IPS-20b (cell line): ENCODE measurements around the gene FN3KRP.
"Not testable (repeated sequence)": the region's sequence is repeated elsewhere in the genome, so short reads cannot be mapped to it uniquely, and the experiment has no call there.

Experiments
- H3K27ac ChIP-seq: one replicate; pipeline ENCODE4 v1.5.1; 2013; ENCODE audit warnings: low read length
- H3K27me3 ChIP-seq: 2 replicates; pipeline ENCODE4 v1.6.1; 2013; ENCODE audit warnings: mild to moderate bottlenecking, low read length, inconsistent platforms; ENCODE audit not compliant: insufficient read depth
- H3K36me3 ChIP-seq: 2 replicates; pipeline ENCODE4 v1.6.1; 2013; ENCODE audit warnings: low read depth, mild to moderate bottlenecking, inconsistent platforms, low read length, moderate library complexity; ENCODE audit not compliant: insufficient read depth
- H3K4me1 ChIP-seq: 2 replicates; pipeline ENCODE4 v1.6.1; 2013; ENCODE audit warnings: mild to moderate bottlenecking, control low read depth, inconsistent platforms, low read length, moderate library complexity; ENCODE audit not compliant: insufficient read depth
- H3K4me3 ChIP-seq: 2 replicates; pipeline ENCODE4 v1.5.1; 2013; ENCODE audit warnings: mild to moderate bottlenecking, low read length, inconsistent platforms
- H3K9ac ChIP-seq: 2 replicates; pipeline ENCODE4 v1.6.1; 2013; ENCODE audit warnings: low read depth, mild to moderate bottlenecking, inconsistent platforms, low read length, moderate library complexity
- H3K9me3 ChIP-seq: 2 replicates; pipeline ENCODE4 v1.6.1; 2013; ENCODE audit warnings: mild to moderate bottlenecking, low read depth, low read length, inconsistent platforms; ENCODE audit not compliant: insufficient read depth

FN3KRP gene

DNA sequence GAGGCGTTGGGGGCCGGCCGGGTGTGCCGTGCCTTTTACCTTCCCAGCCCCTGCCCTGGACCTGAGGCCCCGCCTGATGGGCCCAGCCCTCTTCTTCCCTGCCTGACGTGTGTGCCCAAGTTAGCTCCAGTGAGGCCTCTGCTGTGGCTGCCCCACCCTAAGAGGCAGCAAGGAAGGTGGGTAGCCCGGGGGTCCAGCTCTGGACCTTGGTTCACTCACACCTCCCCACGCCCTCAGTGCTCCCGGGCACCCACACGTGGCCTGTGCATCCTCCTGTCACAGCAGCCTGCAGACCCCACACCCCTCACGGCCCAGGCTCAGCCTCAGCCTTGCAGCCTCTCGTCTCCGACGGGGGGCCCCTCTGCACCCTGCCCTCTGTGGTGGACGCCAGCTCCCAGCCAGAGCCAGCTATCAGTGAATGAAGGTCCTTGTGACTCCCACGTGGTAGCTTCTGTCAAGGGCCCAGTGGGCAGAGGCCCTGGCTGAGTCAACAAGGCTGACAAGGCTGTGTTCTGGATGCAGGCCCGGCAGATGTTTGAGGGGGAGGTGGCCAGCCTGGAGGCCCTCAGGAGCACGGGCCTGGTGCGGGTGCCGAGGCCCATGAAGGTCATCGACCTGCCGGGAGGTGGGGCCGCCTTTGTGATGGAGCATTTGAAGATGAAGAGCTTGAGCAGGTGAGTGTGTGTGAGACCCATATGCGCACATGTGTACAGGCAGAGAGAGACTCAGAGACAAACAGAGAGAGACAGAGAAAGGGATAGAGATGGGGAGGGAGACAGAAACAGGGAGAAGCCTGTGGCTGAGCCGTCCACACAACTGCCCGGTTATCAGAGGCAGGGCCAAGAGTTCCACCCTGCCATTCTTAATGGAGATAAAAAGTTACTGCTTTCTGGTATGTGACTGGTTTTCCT lies 21.7 kb downstream of the FN3KRP start:
- H3K36me3 ChIP-seq, result peaks cover 32% of the 10 kb centered on the region
- H3K4me1 ChIP-seq, result no peaks in the 10 kb centered on the region
- H3K4me3 ChIP-seq, result no peak overlapping the region
- no peak overlapping the region for H3K27ac ChIP-seq
- H3K27me3 ChIP-seq, result peaks cover 8% of the 10 kb centered on the region; the same call in 1 of the 2 replicates
- no peak overlapping the region for H3K9ac ChIP-seq
- H3K9me3 ChIP-seq, result peaks cover 18% of the 10 kb centered on the region

GRCh38 chr17:82740906-82741759 lies 24.6 kb downstream of the FN3KRP start:
- H3K27me3 ChIP-seq, result peaks cover 3% of the 10 kb centered on the region; the same call in 1 of the 2 replicates
- H3K4me1 ChIP-seq, result no peaks in the 10 kb centered on the region
- H3K36me3 ChIP-seq, result peaks cover 31% of the 10 kb centered on the region
- H3K4me3 ChIP-seq, result no peak overlapping the region
- H3K27ac ChIP-seq, result no peak overlapping the region
- H3K9ac ChIP-seq, result no peak overlapping the region
- peaks cover 16% of the 10 kb centered on the region for H3K9me3 ChIP-seq

DNA sequence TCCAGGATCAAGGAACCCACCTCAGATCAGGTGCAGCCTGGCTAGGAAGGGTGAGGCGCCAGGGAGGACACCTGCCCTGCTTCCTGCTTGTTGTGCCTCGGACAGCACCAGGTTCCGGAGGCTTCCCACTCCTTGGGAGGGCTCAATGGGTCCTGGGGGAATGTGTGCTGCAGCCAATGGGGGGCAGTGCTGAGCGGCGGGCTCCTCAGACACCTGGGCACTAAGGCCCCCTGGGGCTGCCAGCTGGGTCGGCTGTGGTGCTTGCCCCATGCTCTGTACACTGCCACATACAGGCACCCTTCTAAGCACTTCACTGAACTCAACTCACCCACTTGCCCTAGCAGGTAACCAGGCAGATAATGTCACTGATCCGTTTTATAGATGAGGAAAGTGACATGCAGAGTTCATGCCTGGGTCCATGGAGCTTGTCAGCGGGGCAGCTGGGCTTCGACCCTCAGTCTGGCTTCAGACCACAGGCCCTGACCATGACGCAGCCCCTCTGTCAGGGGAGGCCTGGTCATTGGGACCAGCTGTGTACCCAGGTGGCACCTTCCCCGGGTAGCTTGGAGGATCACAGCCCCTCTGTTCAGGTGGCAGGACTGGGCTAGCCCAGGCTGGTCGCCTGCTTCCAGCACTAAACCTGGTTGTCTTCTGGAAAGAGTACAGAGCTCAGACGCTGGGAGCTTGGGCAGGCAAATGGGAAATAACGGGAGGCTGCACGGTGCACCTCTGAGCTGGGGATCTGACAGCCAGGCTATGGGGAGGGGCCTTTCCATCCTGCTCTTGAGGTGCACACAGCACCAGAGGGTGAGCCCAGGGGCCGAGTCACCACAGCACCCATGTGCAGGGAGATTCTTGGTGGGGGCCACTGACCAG lies 27.1 kb downstream of the FN3KRP start:
- Histone ChIP-seq H3K9me3 (peaks cover 19% of the 10 kb centered on the region), H3K27ac (no peak overlapping the region)

DNA sequence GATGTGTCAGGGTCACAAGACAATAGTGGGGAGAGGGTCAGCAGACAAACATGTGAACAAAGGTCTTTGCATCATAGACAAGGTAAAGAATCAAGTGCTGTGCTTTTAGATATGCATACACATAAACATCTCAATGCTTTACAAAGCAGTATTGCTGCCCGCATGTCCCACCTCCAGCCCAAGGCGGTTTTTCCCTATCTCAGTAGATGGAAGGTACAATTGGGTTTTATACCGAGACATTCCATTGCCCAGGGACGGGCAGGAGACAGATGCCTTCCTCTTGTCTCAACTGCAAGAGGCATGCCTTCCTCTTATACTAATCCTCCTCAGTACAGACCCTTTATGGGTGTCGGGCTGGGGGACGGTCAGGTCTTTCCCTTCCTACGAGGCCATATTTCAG lies 28.2 kb downstream of the FN3KRP start:
- H3K27ac ChIP-seq, H3K4me3 ChIP-seq, H3K4me1 ChIP-seq, H3K27me3 ChIP-seq, H3K9ac ChIP-seq: not testable (repeated sequence)
- peaks cover 19% of the 10 kb centered on the region for H3K9me3 ChIP-seq
- peaks cover 31% of the 10 kb centered on the region for H3K36me3 ChIP-seq

More for the DNA sequence above, 27.1 kb downstream of the FN3KRP start:
- Histone ChIP-seq H3K27me3 (no peaks in the 10 kb centered on the region), H3K9ac (no peak overlapping the region), H3K4me3 (no peak overlapping the region), H3K36me3 (peaks cover 31% of the 10 kb centered on the region), H3K4me1 (no peaks in the 10 kb centered on the region)

DNA sequence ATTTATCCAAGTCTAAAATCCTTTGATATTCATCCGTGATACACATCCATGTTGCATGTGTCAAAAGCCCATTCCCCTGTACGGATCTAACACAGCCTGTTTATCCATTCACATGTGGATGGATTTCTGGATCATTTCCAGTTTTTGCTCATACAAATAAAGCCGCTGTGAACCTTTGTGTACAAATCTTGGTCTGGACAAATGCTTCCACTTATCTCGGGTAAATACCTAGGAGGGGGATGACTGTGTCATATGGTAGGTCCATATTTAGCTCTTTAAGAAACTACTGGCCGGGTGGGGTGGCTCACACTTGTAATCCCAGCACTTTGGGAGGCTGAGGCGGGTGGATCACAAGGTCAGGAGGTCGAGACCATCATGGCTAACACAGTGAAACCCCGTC lies 29.0 kb downstream of the FN3KRP start:
- Histone ChIP-seq H3K27me3 (peaks cover 7% of the 10 kb centered on the region), H3K9me3 (peaks cover 12% of the 10 kb centered on the region), H3K4me3 (no peak overlapping the region; the same call in 1 of the 2 replicates), H3K9ac (no peak overlapping the region), H3K36me3 (peaks cover 23% of the 10 kb centered on the region), H3K27ac (no peak overlapping the region), H3K4me1 (no peaks in the 10 kb centered on the region)

- no peak overlapping the region for H3K9ac ChIP-seq
- H3K4me3 ChIP-seq, result no peak overlapping the region
- H3K27ac ChIP-seq, result no peak overlapping the region
- no peaks in the 10 kb centered on the region; the same call in 1 of the 2 replicates for H3K4me1 ChIP-seq
- H3K9me3 ChIP-seq, result peaks cover 5% of the 10 kb centered on the region; the same call in 1 of the 2 replicates
- H3K27me3 ChIP-seq, result peaks cover 7% of the 10 kb centered on the region
- H3K36me3 ChIP-seq, result no peaks in the 10 kb centered on the region
These were observed 32.2 kb downstream of the FN3KRP start for GRCh38 chr17:82748756-82749155.

GRCh38 chr17:82750241-82750908 lies 33.9 kb downstream of the FN3KRP start:
- peaks cover 4% of the 10 kb centered on the region for H3K4me1 ChIP-seq
- no peak overlapping the region for H3K9ac ChIP-seq
- no peak overlapping the region for H3K27ac ChIP-seq
- H3K4me3 ChIP-seq, result no peak overlapping the region
- H3K27me3 ChIP-seq, result peaks cover 7% of the 10 kb centered on the region
- H3K36me3 ChIP-seq, result no peaks in the 10 kb centered on the region
- peaks cover 5% of the 10 kb centered on the region; the same call in 1 of the 2 replicates for H3K9me3 ChIP-seq

- Histone ChIP-seq H3K9ac (no peak overlapping the region), H3K36me3 (peaks cover 2% of the 10 kb centered on the region; the same call in 1 of the 2 replicates), H3K4me1 (peaks cover 10% of the 10 kb centered on the region), H3K27ac (no peak overlapping the region), H3K27me3 (peaks cover 7% of the 10 kb centered on the region), H3K9me3 (peaks cover 3% of the 10 kb centered on the region; the same call in 1 of the 2 replicates), H3K4me3 (peak overlapping the region; percentile 57; the same call in 1 of the 2 replicates)
These were observed 34.7 kb downstream of the FN3KRP start for GRCh38 chr17:82751171-82751570.

DNA sequence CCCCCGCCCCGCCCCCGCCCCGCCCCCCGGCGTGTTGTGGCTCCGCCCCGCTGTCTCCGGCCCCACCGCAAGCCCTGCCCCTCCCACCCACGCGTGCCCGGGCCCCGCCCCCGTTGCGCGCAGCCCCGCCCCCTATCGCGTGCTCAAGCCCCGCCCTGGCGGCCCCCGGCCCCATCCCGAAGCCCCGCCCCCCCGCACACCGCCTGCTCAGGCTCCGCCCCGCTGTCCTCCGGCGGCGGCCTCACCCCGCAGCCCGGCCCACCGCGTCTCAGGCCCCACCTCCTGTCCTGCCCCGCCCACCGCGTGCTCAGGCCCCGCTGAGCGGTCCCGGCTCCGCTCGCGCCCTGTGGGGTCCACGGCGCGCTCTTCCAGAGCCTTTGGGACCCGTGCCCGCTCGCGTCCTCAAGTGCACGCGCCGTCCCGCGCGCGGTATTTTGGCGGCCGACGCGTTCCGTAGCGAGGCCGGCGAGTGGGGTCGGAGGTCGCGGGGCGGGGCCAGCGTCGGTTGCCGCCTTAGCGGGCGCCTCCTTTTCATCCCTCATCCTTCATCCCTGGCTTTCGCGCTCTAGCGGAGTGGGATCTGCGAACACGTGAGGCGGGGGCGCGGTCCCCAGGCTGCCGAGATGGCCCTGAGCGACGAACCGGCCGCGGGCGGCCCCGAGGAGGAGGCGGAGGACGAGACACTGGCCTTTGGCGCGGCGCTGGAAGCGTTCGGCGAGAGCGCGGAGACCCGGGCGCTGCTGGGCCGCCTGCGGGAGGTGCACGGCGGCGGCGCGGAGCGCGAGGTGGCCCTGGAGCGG lies 35.3 kb downstream of the FN3KRP start, which contains the start of gene TBCD:
Gene TBCD (plus strand): TSS at position 495 of the 800 bp plus-strand sequence. CDS start 129 bp downstream, at position 624.
- Histone ChIP-seq H3K9ac (peak within 1 kb of the TSS; percentile 75; the same call in 1 of the 2 replicates), H3K27ac (no peak within 1 kb of the TSS), H3K9me3 (no peaks in the 10 kb centered on the region), H3K36me3 (peaks cover 8% of the 10 kb centered on the region; the same call in 1 of the 2 replicates), H3K4me1 (peaks cover 11% of the 10 kb centered on the region), H3K4me3 (peak within 1 kb of the TSS; percentile 89), H3K27me3 (peaks cover 7% of the 10 kb centered on the region)
